Putamen (tissue), 1 donor: Measurements from ENCODE around the gene TMEM244.
"Not testable (repeated sequence)": the region's sequence is repeated elsewhere in the genome, so short reads cannot be mapped to it uniquely, and the experiment has no call there.

Experiments used
- DNase-seq: peaks from one replicate; pipeline ENCODE4 v3.0.0-alpha.2; 2016; ENCODE audit warnings: low spot score

The TMEM244 gene

DNA sequence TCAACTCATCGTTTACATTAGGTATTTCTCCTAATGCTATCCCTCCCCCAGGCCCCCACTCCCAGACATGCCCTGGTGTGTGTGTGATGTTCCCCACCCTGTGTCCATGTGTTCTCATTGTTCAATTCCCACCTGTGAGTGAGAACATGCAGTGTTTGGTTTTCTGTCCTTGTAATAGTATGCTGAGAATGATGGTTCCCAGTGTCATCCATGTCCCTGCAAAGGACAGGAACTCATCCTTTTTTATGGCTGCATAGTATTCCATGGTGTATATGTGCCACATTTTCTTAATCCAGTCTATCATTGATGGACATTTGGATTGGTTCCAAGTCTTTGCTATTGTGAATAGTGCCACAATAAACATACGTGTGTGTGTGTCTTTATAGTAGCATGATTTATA, 54.0 kb downstream of the TMEM244 start:
- DNase-seq, result not testable (repeated sequence)

DNA sequence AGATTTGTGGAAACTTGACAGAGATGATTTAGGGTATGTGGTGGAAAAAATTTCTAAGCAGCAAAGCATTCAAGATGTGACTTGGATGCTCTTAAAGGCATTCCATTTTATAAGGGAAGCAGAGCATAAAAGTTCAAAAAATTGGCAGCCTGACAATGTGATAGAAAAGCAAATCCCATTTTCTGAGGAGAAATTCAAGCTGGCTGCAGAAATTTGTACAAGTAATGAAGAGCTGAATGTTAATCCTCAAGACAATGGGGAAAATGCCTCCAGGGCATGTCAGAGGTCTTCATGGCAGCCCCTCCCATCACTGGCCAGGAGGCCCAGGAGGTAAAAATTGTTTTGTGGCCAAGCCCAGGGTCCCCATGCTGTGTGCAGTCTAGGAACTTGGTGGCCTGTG, 58.2 kb downstream of the TMEM244 start:
- DNase-seq, result not testable (repeated sequence)

DNA sequence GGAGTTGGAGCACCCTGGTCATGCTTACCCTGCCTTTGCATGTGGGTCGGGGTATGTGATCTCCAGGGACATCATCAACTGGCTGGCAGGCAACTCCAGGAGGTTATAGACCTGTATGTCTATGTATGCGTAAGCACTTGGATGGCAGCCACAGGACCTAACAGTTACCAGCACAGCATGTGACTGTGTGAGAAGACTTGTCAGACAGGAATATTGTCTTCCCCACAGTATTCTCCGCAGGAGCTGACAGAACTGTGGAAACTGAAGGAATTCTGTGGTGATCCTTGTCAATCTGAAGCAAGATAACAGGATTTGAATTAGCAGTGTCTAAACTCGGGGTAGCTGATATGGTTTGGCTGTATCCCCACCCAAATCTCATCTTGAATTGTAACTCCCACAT, 59.2 kb downstream of the TMEM244 start:
- DNase-seq, result no peak

DNA sequence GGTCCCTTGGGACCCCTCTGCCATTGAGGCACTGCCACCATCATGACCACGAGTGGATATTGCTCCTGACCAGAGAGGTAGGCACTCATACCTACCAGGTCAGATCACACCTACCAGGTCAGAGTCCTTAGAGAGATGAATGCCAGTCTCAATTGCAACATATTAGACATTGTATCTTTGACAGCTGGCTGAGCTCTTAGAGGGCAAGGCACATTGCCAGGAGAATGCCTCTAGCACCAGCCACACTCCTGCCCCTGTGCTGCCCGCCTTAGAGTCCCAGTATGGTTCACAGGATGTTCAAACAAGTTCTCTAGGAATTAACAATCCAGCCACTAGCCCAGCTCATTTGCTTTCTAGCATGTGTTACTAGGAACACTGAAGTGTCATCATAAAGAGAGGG, 65.9 kb downstream of the TMEM244 start:
- no peak for DNase-seq

DNA sequence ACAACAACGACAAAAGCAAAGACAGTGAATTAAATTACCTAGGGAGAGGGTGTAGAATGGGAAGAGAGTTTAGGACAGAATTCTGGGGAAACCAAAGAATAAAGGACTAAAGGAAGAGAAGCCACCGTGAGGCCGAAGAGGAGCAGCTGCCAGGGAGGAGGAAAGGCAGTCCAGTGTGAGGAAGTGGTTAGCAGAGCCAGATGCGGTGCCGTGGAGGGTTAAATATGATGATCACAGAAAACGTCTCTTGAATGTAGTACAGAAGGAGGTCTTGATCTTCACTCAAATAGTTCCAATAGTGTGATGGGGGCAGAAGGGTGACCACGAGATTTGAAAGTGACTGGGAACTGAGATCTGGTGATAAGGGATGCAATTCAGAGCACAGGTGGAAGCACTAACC, 67.7 kb downstream of the TMEM244 start:
- no peak for DNase-seq

DNA sequence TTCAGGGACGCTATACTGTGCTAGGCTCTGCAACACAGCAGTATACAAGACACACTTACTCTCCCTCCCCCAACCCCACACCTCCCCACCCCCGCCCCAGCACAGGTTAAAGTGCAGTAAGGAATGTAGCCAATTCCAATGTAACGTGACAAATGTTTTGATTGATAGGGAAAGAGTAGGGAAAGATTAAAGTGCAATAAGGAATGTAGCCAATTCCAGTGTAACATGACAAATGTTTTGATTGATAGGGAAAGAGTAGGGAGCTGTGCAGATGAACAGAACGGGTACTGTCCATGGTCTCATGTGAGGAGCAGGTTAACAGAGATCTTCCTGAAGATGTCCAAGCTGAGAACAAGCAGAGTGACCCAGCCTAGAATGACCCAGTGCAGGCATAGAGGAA, 69.1 kb downstream of the TMEM244 start:
- no peak for DNase-seq

DNA sequence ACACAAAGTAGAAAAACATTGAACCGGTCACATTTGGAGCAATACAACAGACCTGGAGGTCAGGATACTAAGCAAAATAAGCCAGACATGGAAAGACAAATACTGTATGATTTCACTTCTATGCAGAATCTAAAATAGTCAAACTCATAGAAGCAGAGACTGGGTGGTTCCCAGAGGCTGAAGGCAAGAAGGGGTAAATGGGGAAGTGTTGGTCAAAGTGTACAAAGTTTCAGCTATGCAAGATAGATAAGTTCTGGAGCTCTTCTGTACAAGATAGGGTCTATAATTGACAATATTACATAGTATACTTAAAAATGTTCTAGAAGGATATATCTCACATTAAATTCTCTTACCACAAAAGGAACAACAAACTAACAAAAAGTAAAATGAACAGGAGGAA, 70.3 kb downstream of the TMEM244 start:
- no peak for DNase-seq

DNA sequence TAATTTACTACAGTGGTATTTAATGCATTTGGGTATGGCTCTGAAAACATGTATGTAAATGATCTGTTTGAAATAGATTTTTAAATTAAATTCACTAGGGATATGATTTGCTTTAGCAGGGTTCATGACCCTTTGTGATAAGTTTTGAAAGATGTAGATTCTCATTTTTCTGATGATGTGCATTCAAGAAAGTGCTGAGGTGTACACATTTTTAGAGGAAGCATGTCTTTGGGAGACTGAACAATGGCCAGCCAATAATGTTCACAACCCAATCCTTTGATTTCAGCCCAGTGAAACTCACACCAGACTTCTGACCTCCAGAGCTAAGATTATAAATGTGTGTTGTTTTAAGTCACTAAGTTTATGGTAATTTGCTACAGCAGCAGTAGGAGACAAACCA, 71.1 kb downstream of the TMEM244 start:
- DNase-seq, result no peak

DNA sequence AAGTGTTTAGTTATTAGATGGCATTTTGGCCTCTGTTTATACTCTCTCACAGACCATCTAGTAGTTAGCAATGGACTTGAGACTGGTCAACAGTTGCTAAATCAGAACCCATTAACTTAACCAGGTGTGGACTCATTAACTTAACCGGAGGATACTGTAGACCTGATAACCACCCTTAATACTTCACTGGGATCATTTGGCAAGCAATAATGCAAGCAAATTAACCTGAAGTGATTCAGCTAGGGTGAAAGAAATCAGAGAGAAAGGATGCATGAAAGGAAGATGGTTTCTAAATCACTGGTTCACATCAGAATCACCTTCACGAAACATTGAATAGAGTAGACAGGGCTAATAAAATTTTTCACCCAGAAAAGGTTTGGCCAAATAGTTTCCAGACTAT, 73.3 kb downstream of the TMEM244 start:
- no peak for DNase-seq

DNA sequence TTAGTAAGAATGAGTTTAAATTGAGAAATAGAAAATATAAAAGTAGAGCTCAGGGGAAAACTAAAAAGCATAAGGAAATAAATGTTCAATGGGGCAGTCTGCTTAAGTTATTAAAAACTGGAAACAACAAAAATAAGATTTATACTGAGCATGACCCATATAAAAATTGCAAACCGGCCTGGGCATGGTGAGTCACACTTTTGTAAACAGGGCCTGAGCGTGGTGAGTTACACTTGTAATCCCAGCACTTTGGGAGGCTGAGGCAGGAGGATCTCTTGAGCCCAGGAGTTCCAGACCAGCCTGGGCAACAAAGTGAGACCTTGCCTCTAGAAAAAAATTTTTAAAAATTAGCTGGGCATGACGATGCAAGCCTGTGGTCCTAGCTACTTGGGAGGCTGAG, 74.6 kb downstream of the TMEM244 start:
- DNase-seq, result no peak

DNA sequence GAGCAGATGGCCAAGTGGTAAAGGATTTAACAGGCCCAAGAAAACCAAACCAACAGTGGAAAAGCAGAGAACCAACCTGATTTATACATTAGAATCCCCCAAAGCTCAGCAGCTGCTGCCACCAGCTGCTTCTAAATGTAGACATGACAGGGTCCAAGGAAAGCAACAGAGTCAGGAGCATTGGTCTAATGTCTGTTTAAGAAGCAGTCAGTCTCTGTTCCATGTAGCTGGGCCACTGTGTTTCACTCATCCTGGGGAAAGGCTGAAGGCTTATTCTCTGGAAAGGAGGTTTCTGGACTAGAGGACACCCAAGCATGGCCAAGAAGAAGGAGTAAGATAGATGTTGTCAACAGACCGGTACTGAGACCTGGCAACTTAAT, 75.4 kb downstream of the TMEM244 start:
- DNase-seq, result no peak

DNA sequence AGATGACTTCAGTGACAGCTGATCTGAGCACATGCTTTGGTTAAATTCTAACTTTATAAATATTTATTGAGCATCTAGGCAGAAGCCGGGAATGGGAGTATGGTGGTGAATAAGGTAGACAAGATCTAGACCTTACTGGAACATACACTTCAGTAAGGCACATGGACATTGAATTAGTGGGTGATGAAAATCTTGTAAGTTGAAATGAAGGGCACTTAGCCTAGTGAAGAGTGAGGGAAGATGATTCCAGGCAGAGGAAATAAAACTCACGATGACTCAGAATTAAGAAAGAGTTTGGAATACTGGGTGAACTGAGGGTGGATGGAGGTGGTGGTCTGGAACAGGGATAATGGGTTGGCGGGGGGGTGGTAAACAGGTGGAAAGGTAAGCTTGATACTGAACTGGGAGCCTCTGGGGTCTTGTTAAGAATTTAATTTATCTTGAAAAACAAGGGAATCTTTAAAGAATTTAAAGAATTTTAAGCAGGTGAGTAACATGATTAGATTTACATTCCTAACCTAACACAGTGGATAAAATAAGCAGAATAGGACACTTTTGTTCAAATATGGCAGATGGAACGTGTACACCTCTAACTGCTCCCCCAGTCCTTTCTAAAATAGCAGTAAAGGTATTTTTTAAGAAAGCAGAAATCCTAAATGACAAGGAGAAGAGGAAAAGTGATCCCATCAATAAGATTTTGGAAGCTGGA, 75.9 kb downstream of the TMEM244 start:
- DNase-seq, result no peak
